Upper lobe of left lung (tissue), 4 donors: Measurements from ENCODE around the gene AGBL3.

Experiments
- EP300 ChIP-seq, 4 donors: sonication (generic); formaldehyde crosslinking; IDR thresholded peaks; one replicate each; pipeline ENCODE4 v1.5.1; 2017; ENCODE audit warnings: antibody characterized with exemption in 4 of 4, control low read depth in 2 of 4
- POLR2A ChIP-seq, 4 donors: fragments of 450-650 bp; IDR thresholded peaks; one replicate each; pipeline ENCODE4 v1.5.1; 2016 to 2017; ENCODE audit warnings: antibody characterized with exemption in 4 of 4, mild to moderate bottlenecking in 2 of 4
- POLR2AphosphoS5 ChIP-seq, 2 donors: sonication (generic); formaldehyde crosslinking; IDR thresholded peaks; one replicate each; pipeline ENCODE4 v1.5.1; 2017; ENCODE audit warnings: antibody characterized with exemption in 2 of 2
- TF ChIP-seq, protein P1 (sequence below), 6 experiments: fragments of 450-650 bp in 4 of 6; fragments of 200-600 bp in 2 of 6; sonication (generic) in 2 of 6; IDR thresholded peaks; one replicate each; pipeline ENCODE4 v1.5.1; 2016 to 2019; ENCODE audit warnings: antibody characterized with exemption in 6 of 6

- TF ChIP-seq, protein P1, sequence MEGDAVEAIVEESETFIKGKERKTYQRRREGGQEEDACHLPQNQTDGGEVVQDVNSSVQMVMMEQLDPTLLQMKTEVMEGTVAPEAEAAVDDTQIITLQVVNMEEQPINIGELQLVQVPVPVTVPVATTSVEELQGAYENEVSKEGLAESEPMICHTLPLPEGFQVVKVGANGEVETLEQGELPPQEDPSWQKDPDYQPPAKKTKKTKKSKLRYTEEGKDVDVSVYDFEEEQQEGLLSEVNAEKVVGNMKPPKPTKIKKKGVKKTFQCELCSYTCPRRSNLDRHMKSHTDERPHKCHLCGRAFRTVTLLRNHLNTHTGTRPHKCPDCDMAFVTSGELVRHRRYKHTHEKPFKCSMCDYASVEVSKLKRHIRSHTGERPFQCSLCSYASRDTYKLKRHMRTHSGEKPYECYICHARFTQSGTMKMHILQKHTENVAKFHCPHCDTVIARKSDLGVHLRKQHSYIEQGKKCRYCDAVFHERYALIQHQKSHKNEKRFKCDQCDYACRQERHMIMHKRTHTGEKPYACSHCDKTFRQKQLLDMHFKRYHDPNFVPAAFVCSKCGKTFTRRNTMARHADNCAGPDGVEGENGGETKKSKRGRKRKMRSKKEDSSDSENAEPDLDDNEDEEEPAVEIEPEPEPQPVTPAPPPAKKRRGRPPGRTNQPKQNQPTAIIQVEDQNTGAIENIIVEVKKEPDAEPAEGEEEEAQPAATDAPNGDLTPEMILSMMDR (IDR thresholded peaks at IDR 0.05), result no peak
- no peak for TF ChIP-seq EP300 (IDR thresholded peaks at IDR 0.05)
- TF ChIP-seq POLR2AphosphoS5 (IDR thresholded peaks at IDR 0.05), result no peak
- no peak for TF ChIP-seq POLR2A (IDR thresholded peaks at IDR 0.05)
These were observed 178.2 kb downstream of the AGBL3 start for GRCh38 chr7:135164357-135165061.
